C4-2B (cell line): ENCODE results near the gene PTPRM.

Experiments used
- H3K27ac ChIP-seq: fragments of 450-650 bp; 2 replicates; pipeline ENCODE4 v1.5.1; 2017
- ZFX ChIP-seq: fragments of 450-650 bp; IDR thresholded peaks from 2 replicates; pipeline ENCODE4 v1.6.1; 2017
- TF ChIP-seq, protein P1 (sequence below): fragments of 450-650 bp; conservative IDR thresholded peaks from 2 replicates; pipeline ENCODE4 v1.5.1; 2017; ENCODE audit warnings: mild to moderate bottlenecking

PTPRM gene

DNA sequence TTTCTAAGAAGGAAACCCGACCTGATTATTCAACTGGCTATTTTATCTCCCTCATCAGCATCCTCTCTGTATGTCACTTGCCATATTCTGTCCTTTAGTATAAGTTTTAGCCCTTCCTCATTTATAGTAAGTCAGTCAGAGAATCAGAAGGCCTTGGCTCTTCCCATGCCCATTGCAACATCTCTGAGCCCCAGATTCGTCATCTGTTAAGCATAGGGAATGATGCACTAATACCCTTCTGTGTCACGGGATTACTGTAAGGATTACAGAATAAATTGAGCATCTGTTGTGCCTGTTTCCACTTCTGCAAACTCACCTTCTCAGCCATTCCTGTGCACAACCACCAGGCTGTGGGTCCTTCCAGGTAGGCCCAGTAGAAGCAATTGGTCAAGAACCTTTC, 784.0 kb downstream of the PTPRM start:
- no peak overlapping the region for H3K27ac ChIP-seq
- no peak for TF ChIP-seq ZFX
- TF ChIP-seq, protein P1, sequence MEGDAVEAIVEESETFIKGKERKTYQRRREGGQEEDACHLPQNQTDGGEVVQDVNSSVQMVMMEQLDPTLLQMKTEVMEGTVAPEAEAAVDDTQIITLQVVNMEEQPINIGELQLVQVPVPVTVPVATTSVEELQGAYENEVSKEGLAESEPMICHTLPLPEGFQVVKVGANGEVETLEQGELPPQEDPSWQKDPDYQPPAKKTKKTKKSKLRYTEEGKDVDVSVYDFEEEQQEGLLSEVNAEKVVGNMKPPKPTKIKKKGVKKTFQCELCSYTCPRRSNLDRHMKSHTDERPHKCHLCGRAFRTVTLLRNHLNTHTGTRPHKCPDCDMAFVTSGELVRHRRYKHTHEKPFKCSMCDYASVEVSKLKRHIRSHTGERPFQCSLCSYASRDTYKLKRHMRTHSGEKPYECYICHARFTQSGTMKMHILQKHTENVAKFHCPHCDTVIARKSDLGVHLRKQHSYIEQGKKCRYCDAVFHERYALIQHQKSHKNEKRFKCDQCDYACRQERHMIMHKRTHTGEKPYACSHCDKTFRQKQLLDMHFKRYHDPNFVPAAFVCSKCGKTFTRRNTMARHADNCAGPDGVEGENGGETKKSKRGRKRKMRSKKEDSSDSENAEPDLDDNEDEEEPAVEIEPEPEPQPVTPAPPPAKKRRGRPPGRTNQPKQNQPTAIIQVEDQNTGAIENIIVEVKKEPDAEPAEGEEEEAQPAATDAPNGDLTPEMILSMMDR, result no peak

DNA sequence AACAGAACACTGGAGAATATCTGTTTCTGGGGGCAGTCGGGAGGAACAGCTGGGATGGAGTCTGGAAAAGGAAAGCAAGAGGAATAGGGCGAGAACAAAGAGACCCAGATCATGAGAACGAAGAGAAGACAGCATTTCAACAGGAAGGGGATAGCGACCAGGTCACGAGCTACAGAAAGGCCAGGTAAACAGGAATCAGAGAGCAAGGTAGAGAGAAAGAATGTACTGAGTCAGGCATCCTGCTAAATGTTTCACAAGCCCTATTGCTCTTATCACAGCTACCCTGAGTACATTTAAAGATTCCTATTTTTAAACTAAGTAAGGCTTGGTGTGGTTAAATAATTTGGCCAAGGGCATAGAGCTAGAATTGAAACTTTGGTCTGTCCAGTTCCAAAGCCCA, 787.2 kb downstream of the PTPRM start:
- no peak overlapping the region for H3K27ac ChIP-seq
- no peak for TF ChIP-seq ZFX
- TF ChIP-seq, protein P1, result no peak

DNA sequence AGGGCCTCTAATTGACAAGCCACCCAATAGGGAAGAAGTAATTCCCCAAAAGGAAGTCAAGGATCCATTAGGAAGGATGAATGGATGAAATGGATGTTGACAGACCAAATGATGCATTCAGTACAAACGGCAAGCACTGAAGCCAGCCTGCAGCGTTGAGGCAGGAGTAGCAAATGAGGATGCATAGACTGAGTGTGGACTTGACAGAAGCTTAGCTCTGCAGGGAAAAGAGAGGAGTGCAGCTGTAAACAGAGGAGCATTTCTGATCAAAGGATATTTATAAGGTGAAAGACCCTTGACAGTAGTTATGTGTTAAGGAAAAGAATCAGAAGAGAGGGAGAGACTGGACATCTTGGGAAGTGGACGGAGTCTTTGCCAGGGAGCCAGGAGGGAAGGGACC, 788.9 kb downstream of the PTPRM start:
- no peak for TF ChIP-seq ZFX
- TF ChIP-seq, protein P1, result no peak
- H3K27ac ChIP-seq, result no peak overlapping the region

DNA sequence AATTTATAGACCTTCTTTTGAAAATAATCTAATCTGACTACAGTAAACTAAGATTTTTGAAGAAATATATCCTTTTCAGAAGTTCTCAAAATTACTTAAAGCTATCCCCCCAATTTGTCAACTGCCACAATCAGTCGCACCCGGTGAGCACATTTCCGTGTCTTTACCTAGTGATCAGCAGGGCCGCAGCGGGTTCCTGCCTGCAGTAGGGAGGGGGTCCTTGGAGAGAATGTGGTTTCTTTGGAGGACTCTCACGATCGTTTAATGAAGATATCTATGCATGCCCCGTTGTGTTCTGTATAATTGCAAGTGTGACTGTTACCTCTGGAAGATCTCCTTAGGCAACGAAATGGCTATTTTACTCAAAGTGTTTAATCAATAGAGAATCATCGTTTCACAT, 790.2 kb downstream of the PTPRM start:
- TF ChIP-seq, protein P1, result no peak
- no peak for TF ChIP-seq ZFX
- no peak overlapping the region for H3K27ac ChIP-seq

DNA sequence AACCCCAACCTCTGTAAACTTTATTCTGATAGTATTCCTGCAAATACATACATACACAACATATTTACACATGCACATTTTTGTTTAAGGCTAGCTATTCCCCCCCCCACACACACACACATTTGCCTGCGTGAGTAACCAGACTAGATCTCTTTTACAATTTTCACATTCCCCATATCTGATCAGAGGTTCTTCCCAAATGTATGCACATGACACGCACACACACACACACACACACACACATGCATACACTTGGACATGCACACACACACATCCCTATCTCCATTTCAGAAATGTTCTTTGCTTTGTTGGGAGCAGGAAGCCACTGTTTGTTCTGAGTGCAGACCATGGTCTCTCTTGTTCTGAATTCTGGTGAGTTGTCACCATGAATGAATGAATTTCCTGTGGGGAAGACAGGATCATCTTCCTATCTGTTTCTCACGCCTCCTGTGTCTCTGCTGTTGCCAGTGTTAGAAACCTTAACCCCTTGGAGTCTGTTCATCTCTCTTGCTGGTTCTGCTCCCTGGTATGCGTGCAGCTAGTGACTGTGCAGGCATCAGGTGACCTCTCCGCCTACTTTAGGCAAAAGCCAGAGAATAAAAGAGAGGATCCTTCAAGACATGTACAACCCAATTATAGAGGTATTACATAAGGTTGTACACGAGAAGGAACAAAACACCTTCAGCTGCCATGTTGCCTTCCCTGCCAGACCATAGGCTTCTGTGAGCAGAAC, 791.1 kb downstream of the PTPRM start:
- H3K27ac ChIP-seq, result no peak overlapping the region
- TF ChIP-seq, protein P1, result no peak
- no peak for TF ChIP-seq ZFX

DNA sequence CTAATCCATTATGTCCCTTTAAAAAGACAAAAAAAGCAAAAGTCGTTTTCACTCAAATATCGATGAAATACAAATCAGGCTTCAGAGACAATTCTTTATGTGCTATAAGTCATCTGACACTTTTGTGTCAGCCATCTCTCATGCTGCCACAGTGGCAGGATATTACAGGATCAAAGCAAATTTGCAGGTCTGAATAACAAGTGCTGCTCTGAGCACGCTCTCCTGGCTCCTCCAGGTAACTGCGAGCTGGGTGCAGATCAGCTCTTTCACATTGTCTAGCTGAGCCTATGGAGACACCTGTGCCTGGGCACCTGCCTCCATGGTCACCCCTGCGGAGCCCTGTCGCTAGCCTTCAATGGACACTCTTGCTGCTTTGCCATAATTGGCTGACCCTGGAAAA, 792.0 kb downstream of the PTPRM start:
- TF ChIP-seq ZFX, result no peak
- TF ChIP-seq, protein P1, result peak; percentile 17
- H3K27ac ChIP-seq, result no peak overlapping the region

DNA sequence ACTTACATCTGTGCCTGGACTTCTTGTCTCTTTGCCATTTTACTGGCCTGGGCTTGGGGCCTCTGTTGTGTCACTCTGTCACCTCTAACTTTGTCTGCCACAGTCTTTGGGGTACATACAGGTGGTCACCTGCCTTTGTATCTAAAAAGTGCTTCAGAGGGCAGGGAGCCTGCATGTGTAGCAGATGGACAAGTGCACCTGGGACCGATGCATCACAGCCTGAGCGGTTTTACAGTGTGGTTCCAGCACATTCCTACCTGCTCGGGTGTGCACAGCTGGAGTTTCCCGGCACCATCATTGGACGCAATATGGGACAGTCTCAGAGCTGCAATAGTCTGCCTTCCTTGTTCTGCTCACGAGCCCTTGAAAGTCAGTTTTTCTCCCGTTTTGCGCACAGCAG, 792.4 kb downstream of the PTPRM start:
- TF ChIP-seq, protein P1, result no peak
- TF ChIP-seq ZFX, result no peak
- no peak overlapping the region for H3K27ac ChIP-seq
